Stimulated activated CD4-positive, alpha-beta T cell treated with anti-CD3 and anti-CD28 coated beads, TNF-alpha, amount 100 ng/mL, for 1 hour (primary cell): ENCODE results near the gene LAGE3.
A peak's percentile ranks its signal among the peaks of the same experiment; 100 is the strongest.

Experiments
- DNase-seq, 3 donors: peaks; one replicate each; pipeline ENCODE4 v3.0.0-alpha.2; 2020; ENCODE audit warnings: low read depth in 3 of 3, low spot score in 1 of 3

Gene LAGE3

GRCh38 chrX:154478728-154479622, at the start of gene LAGE3:
LAGE3 (minus strand) TSS chrX:154479281; CDS start chrX:154478915, 366 bp downstream.
- DNase-seq = peak; percentile 79 to 91 (median 85)

GRCh38 chrX:154526901-154527675, 48.0 kb upstream of the LAGE3 start:
- peak in 1 of 3 donors; percentile 37 for DNase-seq

GRCh38 chrX:154525606-154526490, 46.8 kb upstream of the LAGE3 start:
- no peak for DNase-seq

- DNase-seq = no peak
These were observed 40.3 kb upstream of the LAGE3 start for GRCh38 chrX:154519389-154519788.

- no peak for DNase-seq
These were observed 38.2 kb upstream of the LAGE3 start for GRCh38 chrX:154517101-154517781.

GRCh38 chrX:154516656-154517100, 37.6 kb upstream of the LAGE3 start:
- DNase-seq = no peak

GRCh38 chrX:154515966-154516655, 37.0 kb upstream of the LAGE3 start, which contains the start of gene FAM3A:
FAM3A (minus strand) TSS chrX:154516232; CDS start chrX:154515772, 460 bp downstream.
- DNase-seq = peak; percentile 80 to 87 (median 84)

- DNase-seq = no peak
These were observed 36.2 kb upstream of the LAGE3 start for GRCh38 chrX:154515090-154515965.

- DNase-seq = no peak
These were observed 34.6 kb upstream of the LAGE3 start for GRCh38 chrX:154513716-154514115.

GRCh38 chrX:154512879-154513553, 33.9 kb upstream of the LAGE3 start:
- DNase-seq = no peak

- DNase-seq = no peak
These were observed 32.7 kb upstream of the LAGE3 start for GRCh38 chrX:154511761-154512160.

GRCh38 chrX:154509455-154509854, 30.4 kb upstream of the LAGE3 start:
- no peak for DNase-seq

GRCh38 chrX:154508384-154508745, 29.3 kb upstream of the LAGE3 start:
- DNase-seq = no peak

GRCh38 chrX:154507673-154508383, 28.7 kb upstream of the LAGE3 start:
- no peak for DNase-seq

- no peak for DNase-seq
These were observed 27.6 kb upstream of the LAGE3 start for GRCh38 chrX:154506483-154507332.

- no peak for DNase-seq
These were observed 26.7 kb upstream of the LAGE3 start for GRCh38 chrX:154505734-154506133.

GRCh38 chrX:154502989-154503388, 23.9 kb upstream of the LAGE3 start:
- no peak for DNase-seq
